Umbilical cord (tissue), 2 donors: ENCODE measurements around the gene PARD6G. TPM values are rescaled to one million over a fixed set of nuclear protein-coding genes. Genes with fewer than 3 reads are reported as not detected.

Experiments used
- DNase-seq: peaks from one replicate; pipeline ENCODE4 v3.0.0-alpha.2; 2015; ENCODE audit warnings: low spot score
- total RNA-seq: library from RNA; depleted of rRNA; stranded (reverse); fragments of >200 nt; gene quantifications from one replicate; pipeline ENCODE4 v1.2.3, GENCODE V29; 2014; ENCODE audit warnings: low replicate concordance; ENCODE audit not compliant: insufficient read depth

Gene PARD6G
- total RNA-seq, 1 donor from 2014 or later: 12.8 TPM

DNA sequence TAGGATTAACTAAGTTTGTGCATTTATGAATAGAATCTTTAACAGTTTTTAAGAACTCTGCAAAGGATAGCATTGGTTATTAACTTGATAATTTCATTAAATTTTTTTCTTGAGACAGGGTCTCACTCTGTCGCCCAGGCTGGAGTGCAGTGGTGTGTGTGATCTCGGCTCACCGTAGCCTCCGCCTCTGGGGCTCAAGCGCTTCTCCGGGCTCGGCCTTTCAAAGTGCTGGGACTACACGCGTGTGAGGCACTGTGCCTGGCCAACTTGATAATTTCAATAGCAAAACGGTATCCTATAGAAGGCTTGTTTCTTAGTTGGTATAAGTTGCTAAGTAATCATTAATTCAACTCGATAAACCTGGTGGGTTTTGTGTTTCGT is 100.3 kb downstream of the PARD6G start:
- peak; percentile 24 for DNase-seq

DNA sequence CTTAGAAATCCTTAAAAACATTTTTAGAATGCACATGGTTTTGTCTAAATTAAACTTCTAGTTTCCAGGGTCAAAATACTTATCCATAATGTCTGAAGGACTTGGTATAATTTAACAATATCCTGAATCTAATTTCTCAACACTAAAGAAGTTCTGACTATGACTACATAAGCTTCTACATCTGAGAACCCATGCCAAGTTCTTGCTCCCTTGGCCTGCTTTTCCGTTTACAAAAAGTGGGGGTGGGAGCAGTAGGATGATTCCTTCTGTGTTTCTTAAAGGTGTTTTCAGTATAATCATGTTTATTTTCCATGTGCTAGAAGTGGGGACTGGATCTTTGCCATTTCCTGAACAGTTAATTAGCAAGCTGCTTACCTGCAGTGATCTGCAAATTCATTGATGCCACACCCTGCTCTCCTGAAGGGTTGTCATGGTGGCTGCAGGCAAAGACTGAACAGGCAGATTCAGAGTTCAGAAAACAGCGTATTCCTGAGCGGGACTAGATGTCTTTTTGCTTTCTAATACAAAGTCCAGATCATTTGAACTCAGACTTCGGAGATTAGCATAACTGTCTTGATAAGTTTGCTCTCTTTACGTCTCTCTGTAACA is 102.0 kb downstream of the PARD6G start:
- DNase-seq: no peak

DNA sequence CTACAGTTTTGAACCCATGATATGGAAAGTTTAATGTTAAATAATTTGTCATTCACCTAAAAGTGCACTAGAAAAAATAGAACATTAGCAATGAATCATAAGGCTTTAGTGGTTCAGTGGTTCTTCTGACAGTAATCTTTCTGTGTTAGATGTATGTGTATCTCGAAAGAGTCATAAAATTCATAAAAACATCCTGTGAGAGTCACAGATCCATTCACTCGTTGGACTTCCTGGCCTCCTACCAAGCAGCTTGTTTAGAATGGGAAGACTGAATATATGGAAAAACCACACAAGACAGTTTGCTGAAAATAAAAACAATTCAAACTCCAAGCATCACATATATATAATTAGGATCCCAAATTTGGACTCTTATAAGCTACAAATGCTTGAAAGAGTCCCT is 103.4 kb downstream of the PARD6G start:
- peak; percentile 4 for DNase-seq

DNA sequence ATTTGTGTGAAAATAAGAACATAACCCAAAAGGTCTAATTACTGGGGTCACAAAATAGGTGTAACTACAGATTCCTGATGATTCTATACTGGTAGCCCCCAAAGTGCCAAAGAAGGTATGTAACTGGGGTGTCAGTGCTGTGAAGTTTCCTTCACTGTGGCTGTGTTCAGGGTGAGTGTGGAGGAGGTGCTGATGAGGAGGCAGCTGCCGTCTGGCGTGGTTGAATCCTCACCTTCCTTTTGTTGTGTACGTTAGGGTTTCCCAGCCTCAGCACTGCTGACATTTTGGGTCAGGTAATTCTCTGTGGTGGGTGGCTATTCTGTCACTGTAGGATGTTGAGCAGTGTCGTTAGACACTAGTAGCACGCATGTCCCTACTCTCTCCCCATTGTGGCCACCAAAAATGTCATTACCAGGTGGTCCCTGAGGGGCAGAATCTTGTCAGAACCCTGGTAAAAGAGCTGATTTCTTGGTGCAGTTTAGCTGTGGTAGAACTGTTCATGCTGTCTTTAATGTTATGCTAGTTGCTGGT is 106.8 kb downstream of the PARD6G start:
- no peak for DNase-seq

DNA sequence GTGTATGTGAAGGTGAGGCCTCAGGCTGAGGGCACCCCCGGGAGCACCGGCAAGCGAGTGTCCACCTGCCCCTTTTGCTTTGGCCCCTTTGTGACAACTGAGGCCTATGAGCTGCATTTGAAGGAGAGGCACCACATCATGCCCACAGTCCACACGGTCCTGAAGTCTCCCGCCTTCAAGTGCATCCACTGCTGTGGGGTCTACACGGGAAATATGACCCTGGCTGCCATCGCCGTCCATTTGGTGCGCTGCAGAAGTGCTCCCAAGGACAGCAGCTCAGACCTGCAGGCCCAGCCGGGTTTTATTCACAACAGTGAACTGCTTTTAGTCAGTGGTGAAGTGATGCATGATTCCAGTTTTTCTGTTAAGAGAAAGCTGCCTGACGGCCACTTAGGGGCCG is 109.3 kb downstream of the PARD6G start:
- DNase-seq: no peak

DNA sequence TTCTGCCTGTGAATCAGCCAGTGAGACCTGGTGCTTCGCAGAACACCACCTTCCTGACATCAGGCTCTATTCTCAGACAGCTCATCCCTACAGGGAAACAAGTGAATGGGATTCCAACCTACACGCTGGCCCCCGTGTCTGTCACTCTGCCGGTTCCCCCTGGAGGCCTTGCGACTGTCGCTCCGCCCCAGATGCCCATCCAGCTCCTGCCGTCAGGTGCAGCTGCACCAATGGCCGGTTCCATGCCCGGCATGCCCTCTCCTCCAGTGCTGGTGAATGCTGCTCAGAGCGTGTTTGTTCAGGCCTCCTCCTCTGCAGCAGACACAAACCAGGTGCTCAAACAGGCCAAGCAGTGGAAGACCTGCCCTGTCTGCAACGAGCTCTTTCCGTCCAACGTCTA is 110.2 kb downstream of the PARD6G start:
- no peak for DNase-seq

DNA sequence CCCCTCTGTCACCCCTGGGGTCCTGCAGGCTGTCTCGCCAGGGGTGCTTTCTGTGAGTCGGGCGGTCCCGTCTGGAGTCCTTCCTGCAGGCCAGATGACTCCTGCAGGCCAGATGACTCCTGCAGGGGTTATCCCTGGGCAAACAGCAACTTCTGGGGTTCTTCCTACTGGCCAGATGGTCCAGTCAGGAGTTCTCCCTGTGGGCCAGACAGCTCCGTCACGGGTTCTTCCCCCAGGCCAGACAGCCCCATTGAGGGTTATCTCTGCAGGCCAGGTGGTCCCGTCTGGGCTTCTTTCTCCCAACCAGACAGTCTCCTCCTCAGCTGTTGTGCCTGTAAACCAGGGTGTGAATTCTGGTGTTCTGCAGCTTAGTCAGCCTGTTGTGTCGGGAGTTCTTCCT is 110.6 kb downstream of the PARD6G start:
- DNase-seq: no peak

DNA sequence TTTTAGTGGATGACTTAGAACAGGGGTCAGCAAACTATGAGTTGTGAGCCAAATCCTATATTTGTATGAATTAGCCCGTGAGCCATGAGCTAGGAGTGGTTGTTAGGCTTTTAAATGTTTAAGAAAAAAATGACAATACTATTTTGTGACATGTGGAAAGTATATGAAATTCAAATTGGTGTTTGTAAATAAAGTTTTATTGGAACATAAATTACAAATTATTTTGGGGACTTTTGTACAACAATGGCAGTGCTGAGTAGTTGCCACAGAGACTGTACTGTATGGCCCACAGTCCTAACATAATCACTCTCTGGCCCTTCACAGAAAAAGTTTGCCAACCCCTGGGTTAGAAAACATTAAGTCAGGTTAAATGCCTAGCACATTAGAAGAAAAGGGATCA is 112.2 kb downstream of the PARD6G start:
- no peak for DNase-seq

DNA sequence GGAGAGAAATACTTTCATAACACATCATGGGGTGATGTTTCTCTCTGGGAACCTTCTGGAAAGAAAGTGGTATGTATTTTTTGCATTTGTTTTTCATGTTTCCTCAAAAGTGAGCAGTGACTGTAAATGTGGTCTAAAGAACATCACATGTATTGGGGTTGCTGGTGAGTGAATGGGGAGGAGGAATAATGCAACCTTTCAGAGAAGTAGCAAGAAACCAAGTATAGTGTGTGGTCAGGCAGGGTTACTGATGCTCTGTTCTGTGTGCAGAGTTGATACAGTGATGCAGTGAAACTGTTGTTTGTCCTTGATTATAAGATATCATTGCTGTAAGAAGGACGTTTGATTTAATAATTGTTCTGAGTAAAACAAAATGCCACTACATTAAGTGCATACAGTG is 114.2 kb downstream of the PARD6G start:
- DNase-seq: no peak

DNA sequence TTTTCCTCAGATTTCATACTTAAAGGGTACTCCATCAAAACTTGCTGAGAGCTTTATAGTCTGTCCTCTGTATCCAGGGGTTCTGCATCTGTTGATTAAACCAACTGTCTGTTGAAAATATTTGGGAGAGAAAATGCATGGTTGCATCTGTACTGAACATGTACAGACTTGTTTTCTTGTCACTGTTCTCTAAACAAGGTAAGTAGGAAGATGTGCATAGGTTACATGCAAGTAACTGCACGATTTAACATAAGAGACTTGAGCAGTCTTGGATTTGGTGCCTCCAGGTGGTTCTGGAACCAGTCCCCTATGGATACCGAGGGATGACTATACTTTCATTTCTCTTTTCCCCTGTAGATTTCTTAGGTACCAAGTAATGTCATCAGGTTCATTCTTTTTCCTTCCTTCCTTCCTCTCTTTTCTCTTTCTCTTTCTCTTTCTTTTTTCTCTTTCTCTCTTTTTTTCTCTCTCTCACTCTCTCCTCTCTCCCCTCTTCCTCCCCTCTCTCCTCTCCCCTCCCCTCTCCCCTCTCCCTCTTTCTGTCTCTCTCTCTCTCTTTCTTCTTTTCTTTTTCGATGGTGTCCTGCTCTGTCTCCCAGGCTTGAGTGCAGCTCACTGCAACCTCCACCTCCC is 115.0 kb downstream of the PARD6G start:
- peak; percentile 3 for DNase-seq

DNA sequence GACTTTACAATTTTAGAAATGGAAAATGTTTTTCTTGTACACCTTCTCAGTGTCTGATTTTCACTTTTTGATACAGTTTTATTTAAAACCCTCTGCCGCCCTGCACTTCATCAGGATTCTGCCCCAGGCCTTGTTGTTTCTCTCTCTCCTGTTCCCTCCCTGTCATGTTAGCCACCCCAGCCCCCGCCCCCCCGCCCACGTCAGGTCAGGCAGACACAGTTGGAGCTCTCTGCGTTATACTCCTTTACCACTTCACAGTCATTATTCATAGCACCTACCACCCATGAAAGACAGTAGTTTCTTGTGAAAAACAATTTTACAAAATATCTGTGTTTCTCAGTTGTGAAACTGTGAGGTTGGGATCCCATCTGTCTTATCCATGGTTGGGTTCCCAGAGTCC is 116.8 kb downstream of the PARD6G start:
- DNase-seq: no peak

DNA sequence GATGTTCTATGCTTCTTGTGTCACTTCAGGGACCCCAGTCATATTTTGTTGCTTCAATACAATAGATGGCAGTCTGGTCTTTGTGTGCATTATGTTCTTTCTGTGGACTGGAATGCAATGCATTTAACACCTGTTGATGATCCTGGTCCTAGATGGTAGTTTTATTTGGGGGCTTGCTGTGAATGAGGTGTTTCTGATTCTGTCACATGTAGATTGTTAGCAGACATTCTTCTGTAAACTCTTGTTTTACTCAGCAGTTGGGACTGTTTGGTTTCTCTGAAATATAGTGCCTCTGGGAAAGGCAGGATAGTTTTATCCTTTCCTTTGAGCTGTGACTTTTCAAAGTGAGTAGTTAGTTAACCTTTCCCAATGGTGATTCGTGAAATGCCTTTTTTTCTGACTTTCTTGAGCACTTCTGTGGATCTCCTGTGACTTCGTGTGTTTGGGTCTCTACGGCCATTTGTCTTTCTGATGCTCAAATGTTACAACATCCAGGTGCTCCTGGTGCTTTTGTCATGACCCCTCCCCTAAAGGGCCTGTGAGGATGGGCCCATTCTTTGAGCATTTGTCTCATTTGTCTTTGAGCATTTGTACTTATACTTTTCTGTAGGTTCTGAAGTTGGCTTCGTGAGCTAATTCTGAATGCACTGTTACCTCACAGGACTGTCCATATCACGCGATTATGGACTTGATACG is 117.5 kb downstream of the PARD6G start:
- no peak for DNase-seq

DNA sequence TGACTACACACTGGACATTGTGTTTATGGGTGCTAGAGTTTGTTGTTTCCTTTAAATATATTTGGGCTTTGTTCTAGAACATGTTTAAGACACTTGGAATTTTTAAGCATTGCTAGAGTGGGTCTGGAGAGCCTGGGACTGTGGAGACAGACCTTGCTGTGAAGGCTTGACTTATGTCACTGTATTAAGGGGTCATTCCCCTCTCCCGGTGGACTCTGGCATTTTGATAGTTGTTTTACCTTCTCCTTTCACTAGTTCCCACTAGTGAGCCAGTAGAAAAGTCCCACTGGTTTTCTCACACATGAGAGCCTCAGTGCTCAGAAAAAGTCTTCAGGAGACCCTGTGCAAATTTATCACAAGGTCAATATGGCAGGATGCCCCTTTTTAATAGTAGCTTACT is 119.7 kb downstream of the PARD6G start:
- DNase-seq: no peak

DNA sequence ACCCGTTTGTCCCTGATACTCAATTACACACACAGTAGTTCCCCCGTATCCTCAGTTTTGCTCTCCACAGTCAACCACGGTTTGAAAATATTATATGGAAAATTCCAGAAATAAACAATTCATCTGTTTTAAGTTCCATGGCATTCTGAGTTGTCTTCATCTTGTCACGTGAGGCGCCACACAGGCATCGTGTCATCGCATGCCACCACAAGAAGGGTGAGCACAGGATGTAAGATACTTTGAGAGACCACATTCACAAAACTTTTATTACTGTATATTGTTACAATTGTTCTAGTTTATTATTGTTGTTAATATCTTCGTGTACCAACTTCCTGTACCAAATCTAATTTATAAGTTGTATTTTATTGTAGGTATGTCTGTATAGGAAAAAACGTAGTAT is 120.5 kb downstream of the PARD6G start:
- no peak for DNase-seq

DNA sequence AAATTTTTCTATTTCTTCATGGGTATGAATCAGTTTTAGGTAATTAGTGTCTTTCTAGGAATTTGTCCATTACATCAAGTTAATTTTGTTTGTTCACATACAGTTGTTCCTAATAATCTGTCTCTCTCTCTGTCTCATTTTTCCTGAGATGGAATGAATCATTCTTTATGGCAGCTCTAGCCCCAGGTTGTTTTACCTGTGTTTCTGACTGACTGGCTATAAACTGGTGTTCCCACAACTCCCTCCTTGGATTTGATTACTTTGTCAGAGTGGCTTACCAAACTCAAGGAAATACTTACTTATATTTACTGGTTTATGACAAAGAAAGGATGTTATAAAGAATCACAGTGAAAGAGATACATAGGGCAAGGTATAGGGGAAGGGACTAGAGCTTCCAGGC is 123.2 kb downstream of the PARD6G start:
- DNase-seq: no peak

DNA sequence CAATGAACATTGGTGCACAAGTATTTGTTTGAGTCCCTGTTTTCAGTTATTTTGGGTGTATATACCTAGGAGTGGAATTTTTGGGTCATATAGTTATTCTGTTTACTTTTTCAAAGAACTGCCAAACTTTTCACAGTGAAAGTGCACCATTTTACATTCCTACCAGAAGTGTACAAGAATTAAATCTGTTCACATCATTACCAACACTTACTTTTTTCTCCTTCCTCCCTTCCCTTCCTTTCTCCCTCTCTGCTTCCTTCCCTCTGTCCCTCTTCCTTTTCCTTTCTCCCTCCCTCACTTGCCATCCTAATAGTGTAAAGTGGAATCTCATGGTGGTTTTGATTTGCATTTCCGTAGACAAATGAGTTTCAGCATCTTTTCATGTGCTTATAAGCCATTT is 126.4 kb downstream of the PARD6G start:
- DNase-seq: no peak

DNA sequence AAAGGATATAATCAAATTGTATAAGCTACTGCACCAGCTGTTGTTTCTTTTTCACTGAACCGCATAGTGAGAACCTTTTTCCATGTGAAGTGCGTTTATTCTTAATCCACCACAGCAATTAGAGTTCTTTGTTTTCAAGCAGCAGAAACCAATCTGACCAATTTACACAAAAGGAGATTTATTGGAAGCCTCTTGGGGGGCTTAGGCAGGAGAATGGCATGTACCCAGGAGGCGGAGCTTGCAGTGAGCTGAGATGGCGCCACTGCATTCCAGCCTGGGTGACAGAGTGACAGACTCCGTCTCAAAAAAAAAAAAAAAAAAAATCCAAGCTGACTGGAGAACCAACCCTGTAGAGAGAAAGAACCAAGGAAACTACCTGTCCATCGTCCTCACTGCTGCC is 128.2 kb downstream of the PARD6G start:
- DNase-seq: no peak

DNA sequence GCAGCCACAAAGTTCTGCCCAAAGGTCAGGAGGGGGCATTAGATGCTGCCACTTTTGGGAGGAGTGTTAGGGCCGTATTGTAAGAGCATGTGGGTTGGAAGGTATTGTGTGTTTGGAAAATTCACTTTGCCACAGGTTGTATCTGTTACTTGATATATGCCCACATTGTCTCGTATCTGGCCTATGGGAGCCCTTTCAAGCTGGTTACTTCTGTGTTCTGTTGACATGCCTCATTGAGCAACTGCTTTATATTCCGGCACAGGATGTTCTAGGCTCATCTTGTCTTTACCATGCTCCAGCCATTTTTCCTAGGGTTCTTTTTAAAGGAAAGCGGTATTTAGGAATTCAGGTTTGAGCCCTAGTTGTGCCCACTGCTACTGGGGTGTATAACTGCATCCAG is 132.3 kb downstream of the PARD6G start:
- no peak for DNase-seq

DNA sequence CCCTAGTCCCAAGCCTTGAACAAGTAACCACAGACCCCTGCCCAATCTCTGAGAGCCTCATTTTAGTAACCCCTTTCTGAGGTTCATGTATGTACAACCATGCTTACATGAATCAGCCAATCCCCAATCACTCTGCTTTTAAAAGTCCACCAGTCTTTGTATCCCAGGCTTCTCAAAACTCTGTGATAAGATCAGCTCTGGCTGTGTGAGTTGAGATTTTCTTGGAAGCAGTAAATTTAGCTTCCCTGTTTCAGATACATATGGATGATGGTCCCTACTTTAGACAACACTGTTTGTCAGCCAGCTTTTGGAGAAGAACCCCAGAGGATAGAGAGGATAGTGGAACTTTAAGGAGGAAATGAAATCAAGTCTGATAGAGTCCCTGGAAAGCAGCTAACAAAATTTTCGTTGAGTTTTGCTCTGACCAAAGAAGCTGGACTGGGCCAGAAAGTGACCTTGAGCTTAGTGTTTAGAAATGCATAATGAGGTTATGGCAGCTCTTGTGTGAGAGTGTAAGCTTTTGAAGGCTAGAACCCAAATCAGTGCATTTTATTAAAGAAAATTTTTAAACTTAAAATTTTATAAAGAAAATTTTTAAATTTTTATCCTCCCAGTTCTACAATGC is 134.6 kb downstream of the PARD6G start:
- peak; percentile 10 for DNase-seq

DNA sequence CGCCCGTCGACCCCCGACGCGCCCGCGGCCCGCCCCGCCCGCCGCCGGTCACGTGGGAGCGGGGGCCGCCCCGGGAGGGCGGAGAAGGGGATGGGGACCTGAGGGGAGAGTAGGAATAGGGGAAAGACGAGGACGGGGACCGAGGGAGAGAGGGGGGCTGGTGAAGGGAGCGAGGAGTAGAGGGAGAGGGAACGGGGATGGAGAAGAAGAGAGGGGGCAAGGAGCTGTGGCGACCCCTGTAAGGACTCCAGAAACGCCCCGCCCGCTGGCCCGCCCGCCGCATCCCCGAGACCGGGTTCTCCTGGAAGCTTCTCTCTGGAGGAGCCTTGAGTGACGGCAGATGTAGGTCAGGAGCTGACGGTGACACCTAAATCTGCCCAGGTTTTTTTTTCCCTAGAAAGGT is 137.6 kb downstream of the PARD6G start:
- DNase-seq: peak; percentile 54

DNA sequence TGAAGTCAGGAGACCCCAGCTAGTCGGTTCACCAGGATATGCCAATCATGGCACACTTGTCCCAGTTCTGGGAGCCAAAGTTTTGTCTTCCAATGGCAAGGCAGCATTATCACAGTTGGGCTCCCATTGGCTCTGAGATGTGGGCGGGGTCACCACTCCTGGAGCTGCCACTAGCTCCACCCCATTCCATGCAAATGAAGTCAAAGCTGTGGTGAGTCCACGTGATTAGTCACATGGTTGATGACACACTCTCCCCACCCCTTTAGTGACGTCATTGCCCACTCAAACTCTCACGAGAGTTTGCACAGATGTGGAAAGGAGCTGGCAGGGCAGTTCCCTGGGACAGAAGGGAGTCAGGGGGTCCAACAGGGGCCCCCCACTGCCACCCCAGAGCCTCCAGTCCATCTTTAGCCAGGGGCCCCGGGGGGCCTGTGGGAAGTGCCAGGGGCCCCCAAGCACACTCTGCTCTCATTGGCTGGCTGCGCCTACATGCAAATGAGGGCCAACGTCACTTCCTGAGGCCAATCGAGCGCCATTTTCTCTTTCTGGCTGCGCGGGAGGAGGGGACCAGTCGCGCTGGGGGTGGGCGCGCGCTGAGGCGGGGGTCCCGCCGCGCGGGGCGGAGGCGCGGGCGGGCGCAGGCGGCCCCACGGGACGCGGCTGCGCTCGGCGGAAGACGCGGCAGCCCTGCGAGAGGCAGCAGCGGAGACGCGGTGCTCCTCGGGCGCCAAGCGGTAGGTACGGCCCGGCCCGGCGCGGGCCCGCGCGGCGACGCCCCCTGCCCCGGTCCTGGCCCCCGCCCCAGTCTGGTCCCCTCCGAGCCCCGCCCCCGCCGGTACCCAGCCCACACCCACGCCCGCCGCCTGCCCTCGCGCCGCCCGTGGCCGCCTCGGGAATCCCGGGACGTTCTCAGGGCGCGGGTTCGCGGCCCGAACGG is 138.3 kb downstream of the PARD6G start, which contains the start of gene ADNP2:
TSS of gene ADNP2 (plus strand) at position 524 of the 937 bp plus-strand sequence. CDS start 8,281 bp downstream, outside the sequence.
- peak; percentile 92 for DNase-seq
